ENCODE results near the gene OR2D2. TPM values are rescaled to one million over a fixed set of nuclear protein-coding genes. Genes with fewer than 3 reads are reported as not detected.
"Not testable (repeated sequence)": the region's sequence is repeated elsewhere in the genome, so short reads cannot be mapped to it uniquely, and the experiment has no call there.

The OR2D2 gene
- total RNA-seq, 2 experiments from 2014 or later = not detected

DNA sequence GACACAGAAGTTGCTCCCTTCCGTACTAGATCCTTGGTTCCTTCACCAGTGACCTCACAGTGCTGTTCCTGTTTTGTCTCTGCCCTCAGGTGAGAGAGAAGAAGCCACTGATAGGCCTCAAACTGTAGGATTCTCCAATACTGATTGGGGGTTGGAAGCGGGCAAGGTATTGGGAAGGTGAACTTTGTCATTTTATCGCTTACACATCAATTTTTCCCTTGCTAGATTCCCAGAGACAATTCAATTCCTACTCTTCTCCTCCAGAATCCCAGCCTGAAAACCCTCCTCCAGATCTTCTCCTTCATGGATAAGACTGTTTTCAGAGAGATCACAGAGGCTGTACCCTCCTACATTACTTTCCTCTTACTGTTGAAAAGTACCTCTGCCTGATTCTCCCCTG lies 19.1 kb upstream of the OR2D2 start:
- ChIA-PET POLR2A (no interaction called here), CTCF (no interaction called here)
- peaks cover 5% of the 10 kb centered on the region for H3K4me1 Mint-ChIP-seq (ENCODE audit: low read depth)
- Histone ChIP-seq H3K27me3 (ENCODE audit: control insufficient read depth in 1 of 2, insufficient read depth in 2 of 2, low read length in 2 of 2) (no peaks in the 10 kb centered on the region), H3K27ac (ENCODE audit: low read depth in 1 of 2, low read length in 2 of 2) (no peak overlapping the region), H3K36me3 (ENCODE audit: insufficient read depth, low read length) (no peaks in the 10 kb centered on the region), H3K4me3 (ENCODE audit: low read length) (no peak overlapping the region), H3K4me1 (ENCODE audit: insufficient read depth, low read length) (no peaks in the 10 kb centered on the region), H3K9me3 (ENCODE audit: control insufficient read depth in 1 of 2, insufficient read depth in 1 of 2, low read length in 2 of 2) (no peaks in the 10 kb centered on the region)
- no peak for ATAC-seq (ENCODE audit: poor library complexity)
- H3K4me3 Mint-ChIP-seq = no peak overlapping the region
- DNase-seq = no peak
- H3K27ac Mint-ChIP-seq = no peak overlapping the region
- H3K27me3 Mint-ChIP-seq = no peaks in the 10 kb centered on the region
- intact Hi-C loops (cut with DNase I, micrococcal nuclease) = no loop called here
- TF ChIP-seq, protein P1, sequence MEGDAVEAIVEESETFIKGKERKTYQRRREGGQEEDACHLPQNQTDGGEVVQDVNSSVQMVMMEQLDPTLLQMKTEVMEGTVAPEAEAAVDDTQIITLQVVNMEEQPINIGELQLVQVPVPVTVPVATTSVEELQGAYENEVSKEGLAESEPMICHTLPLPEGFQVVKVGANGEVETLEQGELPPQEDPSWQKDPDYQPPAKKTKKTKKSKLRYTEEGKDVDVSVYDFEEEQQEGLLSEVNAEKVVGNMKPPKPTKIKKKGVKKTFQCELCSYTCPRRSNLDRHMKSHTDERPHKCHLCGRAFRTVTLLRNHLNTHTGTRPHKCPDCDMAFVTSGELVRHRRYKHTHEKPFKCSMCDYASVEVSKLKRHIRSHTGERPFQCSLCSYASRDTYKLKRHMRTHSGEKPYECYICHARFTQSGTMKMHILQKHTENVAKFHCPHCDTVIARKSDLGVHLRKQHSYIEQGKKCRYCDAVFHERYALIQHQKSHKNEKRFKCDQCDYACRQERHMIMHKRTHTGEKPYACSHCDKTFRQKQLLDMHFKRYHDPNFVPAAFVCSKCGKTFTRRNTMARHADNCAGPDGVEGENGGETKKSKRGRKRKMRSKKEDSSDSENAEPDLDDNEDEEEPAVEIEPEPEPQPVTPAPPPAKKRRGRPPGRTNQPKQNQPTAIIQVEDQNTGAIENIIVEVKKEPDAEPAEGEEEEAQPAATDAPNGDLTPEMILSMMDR (IDR thresholded peaks at IDR 0.05) = no peak
- no peaks in the 10 kb centered on the region for H3K36me3 Mint-ChIP-seq (ENCODE audit: low read depth)
- H3K9me3 Mint-ChIP-seq = no peaks in the 10 kb centered on the region

DNA sequence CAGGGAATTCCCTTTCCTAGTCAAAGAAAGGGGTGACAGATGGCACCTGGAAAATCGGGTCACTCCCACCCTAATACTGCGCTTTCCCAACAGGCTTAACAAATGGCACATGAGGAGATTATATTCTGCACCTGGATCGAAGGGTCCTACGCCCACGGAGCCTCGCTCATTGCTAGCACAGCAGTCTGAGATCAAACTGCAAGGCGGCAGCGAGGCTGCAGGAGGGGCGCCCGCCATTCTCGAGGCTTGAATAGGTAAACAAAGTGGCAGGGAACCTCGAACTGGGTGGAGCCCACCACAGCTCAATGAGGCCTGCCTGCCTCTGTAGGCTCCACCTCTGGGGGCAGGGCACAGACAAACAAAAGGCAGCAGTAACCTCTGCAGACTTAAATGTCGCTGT lies 12.5 kb upstream of the OR2D2 start:
- H3K27me3 ChIP-seq (ENCODE audit: control insufficient read depth in 1 of 2, insufficient read depth in 2 of 2, low read length in 2 of 2); H3K36me3 Mint-ChIP-seq (ENCODE audit: low read depth); H3K27ac Mint-ChIP-seq; CTCF ChIA-PET; H3K4me3 ChIP-seq (ENCODE audit: low read length); DNase-seq; H3K9me3 ChIP-seq (ENCODE audit: control insufficient read depth in 1 of 2, insufficient read depth in 1 of 2, low read length in 2 of 2); H3K4me1 ChIP-seq (ENCODE audit: insufficient read depth, low read length); POLR2A ChIA-PET; H3K4me3 Mint-ChIP-seq; H3K4me1 Mint-ChIP-seq (ENCODE audit: low read depth); ATAC-seq (ENCODE audit: poor library complexity); H3K36me3 ChIP-seq (ENCODE audit: insufficient read depth, low read length); H3K27ac ChIP-seq (ENCODE audit: low read depth in 1 of 2, low read length in 2 of 2); intact Hi-C loops (cut with DNase I, micrococcal nuclease); H3K9me3 Mint-ChIP-seq: not testable (repeated sequence)
- peaks cover 13% of the 10 kb centered on the region for H3K27me3 Mint-ChIP-seq

- POLR2A ChIA-PET = no interaction called here
- no peak overlapping the region for H3K27ac ChIP-seq (ENCODE audit: low read depth in 1 of 2, low read length in 2 of 2)
- H3K36me3 ChIP-seq (ENCODE audit: insufficient read depth, low read length) = no peaks in the 10 kb centered on the region
- Mint-ChIP-seq H3K4me3 (no peak overlapping the region), H3K9me3 (no peaks in the 10 kb centered on the region), H3K4me1 (ENCODE audit: low read depth) (no peaks in the 10 kb centered on the region), H3K27ac (no peak overlapping the region), H3K27me3 (peaks cover 27% of the 10 kb centered on the region), H3K36me3 (ENCODE audit: low read depth) (no peaks in the 10 kb centered on the region)
- no peaks in the 10 kb centered on the region for H3K4me1 ChIP-seq (ENCODE audit: insufficient read depth, low read length)
- H3K9me3 ChIP-seq (ENCODE audit: control insufficient read depth in 1 of 2, insufficient read depth in 1 of 2, low read length in 2 of 2) = no peaks in the 10 kb centered on the region
- ATAC-seq (ENCODE audit: poor library complexity) = no peak
- TF ChIP-seq, protein P1 (IDR thresholded peaks at IDR 0.05) = no peak
- H3K27me3 ChIP-seq (ENCODE audit: control insufficient read depth in 1 of 2, insufficient read depth in 2 of 2, low read length in 2 of 2) = no peaks in the 10 kb centered on the region
- no peak for DNase-seq
- intact Hi-C loops (cut with DNase I, micrococcal nuclease) = no loop called here
- no peak overlapping the region for H3K4me3 ChIP-seq (ENCODE audit: low read length)
- CTCF ChIA-PET = interaction anchor here (1.2 kb wide), 1 partner anchor 11 kb away, joined by 4 read pairs; no protein-coding TSS in a partner anchor
Measured at GRCh38 chr11:6900327-6900999, 8.2 kb upstream of the OR2D2 start.

- ATAC-seq (ENCODE audit: poor library complexity) = no peak
- H3K27me3 ChIP-seq (ENCODE audit: control insufficient read depth in 1 of 2, insufficient read depth in 2 of 2, low read length in 2 of 2) = no peaks in the 10 kb centered on the region
- ChIA-PET POLR2A (no interaction called here), CTCF (no interaction called here)
- H3K4me3 Mint-ChIP-seq = no peak overlapping the region
- no peaks in the 10 kb centered on the region for H3K9me3 ChIP-seq (ENCODE audit: control insufficient read depth in 1 of 2, insufficient read depth in 1 of 2, low read length in 2 of 2)
- no peak overlapping the region for H3K4me3 ChIP-seq (ENCODE audit: low read length)
- H3K4me1 ChIP-seq (ENCODE audit: insufficient read depth, low read length) = no peaks in the 10 kb centered on the region
- TF ChIP-seq, protein P1 (IDR thresholded peaks at IDR 0.05) = no peak
- H3K4me1 Mint-ChIP-seq (ENCODE audit: low read depth) = no peaks in the 10 kb centered on the region
- H3K9me3 Mint-ChIP-seq = no peaks in the 10 kb centered on the region
- no peak overlapping the region for H3K27ac ChIP-seq (ENCODE audit: low read depth in 1 of 2, low read length in 2 of 2)
- no peaks in the 10 kb centered on the region for H3K36me3 Mint-ChIP-seq (ENCODE audit: low read depth)
- no peaks in the 10 kb centered on the region for H3K36me3 ChIP-seq (ENCODE audit: insufficient read depth, low read length)
- intact Hi-C loops (cut with DNase I, micrococcal nuclease) = no loop called here
- H3K27ac Mint-ChIP-seq = no peak overlapping the region
- DNase-seq = no peak
- peaks cover 27% of the 10 kb centered on the region for H3K27me3 Mint-ChIP-seq
Measured at GRCh38 chr11:6898911-6899310, 6.6 kb upstream of the OR2D2 start.

Measured in CD4-positive, alpha-beta T cell (primary cell).